Right atrium auricular region (tissue), 2 donors: ENCODE data around the gene MIDN. TPM values are rescaled to one million over a fixed set of nuclear protein-coding genes. Genes with fewer than 3 reads are reported as not detected.

Source experiments
- DNase-seq: peaks from one replicate; pipeline ENCODE4 v3.0.0-alpha.2; 2019; ENCODE audit warnings: low spot score
- H3K27ac ChIP-seq, 2 donors: fragments of 200-600 bp; sonication (generic); 1 replicate in 1 of 2; 2 replicates in 1 of 2; pipeline ENCODE4 v1.5.1; 2016 to 2019
- H3K27me3 ChIP-seq, 2 donors: fragments of 200-600 bp; sonication (generic); one replicate each; pipeline versions ENCODE4 v1.5.1 to v1.6.0; 2017 to 2019
- H3K36me3 ChIP-seq: fragments of 200-600 bp; sonication (generic); one replicate; pipeline ENCODE4 v1.5.1; 2016
- H3K4me1 ChIP-seq, 2 donors: fragments of 200-600 bp; sonication (generic); one replicate each; pipeline versions ENCODE4 v1.5.1 to v1.6.0; 2017 to 2019
- H3K4me3 ChIP-seq, 2 donors: fragments of 200-600 bp; sonication (generic); 1 replicate in 1 of 2; 2 replicates in 1 of 2; pipeline ENCODE4 v1.5.1; 2017 to 2019; ENCODE audit warnings: mild to moderate bottlenecking in 1 of 2, moderate library complexity in 1 of 2
- H3K9me3 ChIP-seq, 2 donors: fragments of 200-600 bp; sonication (generic); one replicate each; pipeline ENCODE4 v1.5.1; 2019
- CTCF ChIP-seq, 2 donors: fragments of 200-600 bp; sonication (generic); IDR thresholded peaks; one replicate each; pipeline ENCODE4 v1.5.1; 2019; ENCODE audit warnings: antibody characterized with exemption in 2 of 2
- total RNA-seq, 2 donors: library from RNA; depleted of rRNA; stranded (reverse); fragments of >200 nt; gene quantifications; one replicate each; pipeline ENCODE4 v1.1.0, GENCODE V29; 2016

MIDN gene
- total RNA-seq, 2 donors from 2014 or later, result 42.1 to 42.2 TPM

GRCh38 chr19:1287354-1288225 is 39.2 kb downstream of the MIDN start:
- H3K36me3 ChIP-seq, result no peaks in the 10 kb centered on the region
- H3K27ac ChIP-seq, result no peak overlapping the region
- peaks cover 0 to 6% of the 10 kb centered on the region in 2 donors for H3K4me1 ChIP-seq
- H3K9me3 ChIP-seq, result no peaks in the 10 kb centered on the region
- TF ChIP-seq CTCF (IDR thresholded peaks at IDR 0.05), result no peak
- no peak for DNase-seq
- H3K27me3 ChIP-seq, result peaks cover 8 to 28% of the 10 kb centered on the region in 2 donors
- H3K4me3 ChIP-seq, result peak overlapping the region in 1 of 2 donors; percentile 3

- DNase-seq, result no peak
- TF ChIP-seq CTCF (IDR thresholded peaks at IDR 0.05), result no peak
- peaks cover 0 to 6% of the 10 kb centered on the region in 2 donors for H3K4me1 ChIP-seq
- peaks cover 8 to 28% of the 10 kb centered on the region in 2 donors for H3K27me3 ChIP-seq
- H3K4me3 ChIP-seq, result no peak overlapping the region
- no peaks in the 10 kb centered on the region for H3K9me3 ChIP-seq
- no peaks in the 10 kb centered on the region for H3K36me3 ChIP-seq
- H3K27ac ChIP-seq, result no peak overlapping the region
These were observed 39.8 kb downstream of the MIDN start for GRCh38 chr19:1288226-1288612.

GRCh38 chr19:1288833-1289685 is 40.7 kb downstream of the MIDN start:
- H3K27me3 ChIP-seq, result peaks cover 8 to 23% of the 10 kb centered on the region in 2 donors
- no peak overlapping the region for H3K4me3 ChIP-seq
- no peak for TF ChIP-seq CTCF (IDR thresholded peaks at IDR 0.05)
- peaks cover 0 to 6% of the 10 kb centered on the region in 2 donors for H3K4me1 ChIP-seq
- no peaks in the 10 kb centered on the region for H3K9me3 ChIP-seq
- no peak overlapping the region for H3K27ac ChIP-seq
- DNase-seq, result no peak
- no peaks in the 10 kb centered on the region for H3K36me3 ChIP-seq

- Histone ChIP-seq H3K4me1 (peaks cover 0 to 6% of the 10 kb centered on the region in 2 donors), H3K4me3 (no peak overlapping the region), H3K27ac (no peak overlapping the region), H3K9me3 (no peaks in the 10 kb centered on the region), H3K36me3 (no peaks in the 10 kb centered on the region), H3K27me3 (peaks cover 8 to 23% of the 10 kb centered on the region in 2 donors)
- no peak for DNase-seq
- TF ChIP-seq CTCF (IDR thresholded peaks at IDR 0.05), result no peak
These were observed 41.3 kb downstream of the MIDN start for GRCh38 chr19:1289686-1290025.

- no peaks in the 10 kb centered on the region for H3K9me3 ChIP-seq
- H3K27me3 ChIP-seq, result peaks cover 8 to 19% of the 10 kb centered on the region in 2 donors
- no peaks in the 10 kb centered on the region for H3K36me3 ChIP-seq
- H3K27ac ChIP-seq, result no peak overlapping the region
- H3K4me1 ChIP-seq, result peaks cover 0 to 10% of the 10 kb centered on the region in 2 donors
- no peak for TF ChIP-seq CTCF (IDR thresholded peaks at IDR 0.05)
- no peak for DNase-seq
- no peak overlapping the region for H3K4me3 ChIP-seq
These were observed 41.9 kb downstream of the MIDN start for GRCh38 chr19:1290196-1290702.
